GM10266 (cell line): Measurements from ENCODE around the gene AKAP13.
A peak's percentile ranks its signal among the peaks of the same experiment; 100 is the strongest.

Experiments
- DNase-seq: peaks from one replicate; pipeline ENCODE4 v3.0.0; 2012; ENCODE audit errors: extremely low spot score
- TF ChIP-seq, protein P1 (sequence below): IDR thresholded peaks from 2 replicates; pipeline ENCODE4 v1.5.1; 2012; ENCODE audit warnings: mild to moderate bottlenecking, low read depth; ENCODE audit not compliant: control insufficient read depth, insufficient read depth; ENCODE audit errors: missing control alignments

AKAP13 gene

DNA sequence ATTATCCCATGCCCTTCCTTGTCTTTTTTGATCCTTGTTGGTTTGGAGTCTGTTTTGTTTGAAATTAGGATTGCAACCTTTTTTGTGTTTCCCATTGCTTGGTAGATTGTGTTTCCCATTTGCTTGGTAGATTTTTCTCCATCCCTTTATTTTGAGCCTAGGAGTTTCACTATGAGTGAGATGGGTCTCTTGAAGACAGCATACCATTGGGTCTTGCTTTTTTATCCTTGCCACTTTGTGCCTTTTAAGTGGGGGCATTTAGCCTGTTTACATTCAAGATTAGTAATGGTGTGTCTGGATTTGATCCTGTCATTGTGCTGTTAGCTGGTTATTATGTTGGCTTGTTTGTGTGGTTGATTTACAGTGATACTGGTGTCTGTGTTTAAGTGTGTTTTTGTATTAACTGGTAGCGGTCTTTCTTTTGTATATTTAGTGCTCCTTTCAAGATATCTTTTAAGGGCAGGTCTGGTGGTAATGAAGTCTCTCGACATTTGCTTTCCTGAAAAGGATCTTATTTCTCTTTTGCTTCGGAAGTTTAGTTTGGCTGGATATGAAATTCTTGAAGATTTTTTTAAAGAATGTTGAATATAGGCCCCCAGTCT, 70.8 kb downstream of the AKAP13 start:
- TF ChIP-seq, protein P1, sequence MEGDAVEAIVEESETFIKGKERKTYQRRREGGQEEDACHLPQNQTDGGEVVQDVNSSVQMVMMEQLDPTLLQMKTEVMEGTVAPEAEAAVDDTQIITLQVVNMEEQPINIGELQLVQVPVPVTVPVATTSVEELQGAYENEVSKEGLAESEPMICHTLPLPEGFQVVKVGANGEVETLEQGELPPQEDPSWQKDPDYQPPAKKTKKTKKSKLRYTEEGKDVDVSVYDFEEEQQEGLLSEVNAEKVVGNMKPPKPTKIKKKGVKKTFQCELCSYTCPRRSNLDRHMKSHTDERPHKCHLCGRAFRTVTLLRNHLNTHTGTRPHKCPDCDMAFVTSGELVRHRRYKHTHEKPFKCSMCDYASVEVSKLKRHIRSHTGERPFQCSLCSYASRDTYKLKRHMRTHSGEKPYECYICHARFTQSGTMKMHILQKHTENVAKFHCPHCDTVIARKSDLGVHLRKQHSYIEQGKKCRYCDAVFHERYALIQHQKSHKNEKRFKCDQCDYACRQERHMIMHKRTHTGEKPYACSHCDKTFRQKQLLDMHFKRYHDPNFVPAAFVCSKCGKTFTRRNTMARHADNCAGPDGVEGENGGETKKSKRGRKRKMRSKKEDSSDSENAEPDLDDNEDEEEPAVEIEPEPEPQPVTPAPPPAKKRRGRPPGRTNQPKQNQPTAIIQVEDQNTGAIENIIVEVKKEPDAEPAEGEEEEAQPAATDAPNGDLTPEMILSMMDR: no peak
- no peak for DNase-seq

DNA sequence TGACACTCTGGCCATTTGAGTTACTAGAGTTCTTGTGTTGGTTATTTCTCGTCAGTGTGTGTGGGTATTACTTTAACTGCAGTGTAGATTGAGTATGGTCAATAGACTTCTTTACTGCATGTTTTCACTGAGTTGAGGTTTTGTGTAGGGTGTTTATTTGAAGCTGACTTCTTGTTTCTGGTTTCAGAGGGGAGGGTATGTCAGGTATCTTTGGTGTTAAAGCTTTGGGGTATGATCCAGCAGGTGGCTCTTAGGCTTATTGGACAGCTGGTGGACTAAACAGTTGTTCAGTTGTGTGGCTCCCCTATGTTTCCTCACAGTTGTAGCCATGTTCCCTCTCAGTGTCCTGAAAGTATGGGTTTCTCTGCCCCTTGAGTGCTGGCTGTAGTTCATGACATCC, 72.0 kb downstream of the AKAP13 start:
- DNase-seq: no peak

DNA sequence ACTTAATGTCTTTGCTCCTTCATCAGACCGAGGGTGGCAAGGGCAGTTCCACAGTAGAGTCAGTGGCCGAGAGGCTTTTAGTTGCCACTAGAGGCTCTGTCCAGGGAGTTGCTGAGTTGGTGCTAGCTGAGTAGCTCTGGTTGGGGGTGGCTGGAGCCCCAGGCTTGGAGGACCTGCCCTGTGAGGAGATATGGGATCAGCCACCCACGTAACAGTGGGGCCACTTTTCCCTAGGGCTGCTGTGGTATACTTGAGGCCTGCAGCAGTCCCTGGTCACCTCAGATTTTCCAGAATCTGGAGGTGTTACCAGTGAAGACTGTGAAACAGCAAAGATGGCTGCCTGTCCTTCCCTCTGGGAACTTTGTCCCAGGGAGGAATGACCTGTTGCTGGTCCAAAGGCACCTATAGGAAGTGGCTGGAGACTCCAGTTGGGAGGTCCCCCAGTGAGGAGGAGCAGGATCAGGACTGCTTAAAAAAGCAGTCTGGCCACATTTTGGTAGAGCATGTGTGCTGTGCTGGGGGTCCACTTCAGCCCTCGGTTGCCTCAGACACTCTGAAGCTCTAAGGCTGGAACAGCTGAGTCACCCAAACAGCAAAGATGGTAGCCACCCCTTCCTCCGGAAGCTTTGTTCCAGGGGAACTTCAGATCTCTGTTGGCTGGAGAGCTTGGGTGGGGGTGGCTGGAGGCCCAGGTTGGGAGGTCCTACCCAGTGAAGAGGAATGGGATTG, 72.9 kb downstream of the AKAP13 start:
- TF ChIP-seq, protein P1: no peak
- no peak for DNase-seq

More for the DNA sequence above, 72.0 kb downstream of the AKAP13 start:
- TF ChIP-seq, protein P1: no peak

DNA sequence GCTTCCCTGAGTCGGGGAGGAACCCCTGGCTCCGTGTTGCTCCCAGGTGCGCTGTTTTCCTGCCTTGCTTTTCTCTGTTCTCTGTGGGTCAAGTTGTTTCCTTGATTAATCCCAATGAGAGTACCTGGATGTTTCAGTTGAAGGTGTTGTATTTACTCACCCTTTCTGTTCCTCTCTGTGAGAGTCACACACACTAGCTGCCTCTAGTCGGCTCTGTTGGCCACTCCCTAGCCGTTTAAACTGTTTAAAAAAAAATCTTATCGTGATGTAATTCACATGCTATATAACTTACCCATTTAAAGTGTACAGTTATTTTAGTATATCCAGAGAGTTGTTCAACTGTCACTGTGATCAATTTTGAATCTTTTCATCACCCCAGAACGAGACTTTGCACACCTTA, 74.0 kb downstream of the AKAP13 start:
- no peak for DNase-seq
- TF ChIP-seq, protein P1: peak; percentile 20

DNA sequence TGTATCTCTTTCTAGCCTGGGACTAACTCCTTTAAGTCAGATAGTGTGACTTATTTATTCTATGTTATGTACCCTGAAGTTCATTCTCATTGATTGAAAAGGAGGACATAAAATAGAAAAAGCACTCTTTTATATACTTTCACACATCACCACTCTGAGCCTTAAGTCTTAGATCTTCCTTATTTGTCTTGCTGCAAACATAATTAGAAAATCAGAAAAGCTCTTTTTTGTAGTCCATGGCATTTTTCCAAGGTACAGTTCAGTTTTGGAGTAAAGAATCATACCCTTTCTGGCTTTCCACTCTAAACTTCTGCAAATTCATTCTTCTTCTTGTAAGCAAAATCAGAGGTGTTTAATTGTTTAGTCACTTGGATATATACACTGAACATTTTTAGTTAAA, 75.5 kb downstream of the AKAP13 start:
- DNase-seq: no peak
- TF ChIP-seq, protein P1: no peak

DNA sequence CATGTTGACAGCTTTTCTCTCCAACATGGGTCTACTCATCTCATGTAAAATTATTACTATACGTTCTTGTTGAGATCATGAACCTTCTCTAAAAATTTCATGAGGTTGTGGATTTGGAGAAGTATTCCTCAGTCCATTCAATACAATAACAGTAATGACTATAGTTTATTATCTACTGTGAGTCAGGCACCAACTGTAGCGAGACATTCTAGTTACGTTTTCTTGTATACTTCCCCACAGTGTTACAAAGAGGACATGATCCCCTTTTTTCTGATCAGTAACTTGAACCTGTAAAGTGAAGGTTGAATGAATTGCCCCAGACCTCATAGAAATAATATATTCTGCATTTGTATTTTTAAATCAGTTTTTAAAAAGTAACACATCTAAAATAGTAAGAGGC, 76.4 kb downstream of the AKAP13 start:
- no peak for DNase-seq
- TF ChIP-seq, protein P1: no peak

DNA sequence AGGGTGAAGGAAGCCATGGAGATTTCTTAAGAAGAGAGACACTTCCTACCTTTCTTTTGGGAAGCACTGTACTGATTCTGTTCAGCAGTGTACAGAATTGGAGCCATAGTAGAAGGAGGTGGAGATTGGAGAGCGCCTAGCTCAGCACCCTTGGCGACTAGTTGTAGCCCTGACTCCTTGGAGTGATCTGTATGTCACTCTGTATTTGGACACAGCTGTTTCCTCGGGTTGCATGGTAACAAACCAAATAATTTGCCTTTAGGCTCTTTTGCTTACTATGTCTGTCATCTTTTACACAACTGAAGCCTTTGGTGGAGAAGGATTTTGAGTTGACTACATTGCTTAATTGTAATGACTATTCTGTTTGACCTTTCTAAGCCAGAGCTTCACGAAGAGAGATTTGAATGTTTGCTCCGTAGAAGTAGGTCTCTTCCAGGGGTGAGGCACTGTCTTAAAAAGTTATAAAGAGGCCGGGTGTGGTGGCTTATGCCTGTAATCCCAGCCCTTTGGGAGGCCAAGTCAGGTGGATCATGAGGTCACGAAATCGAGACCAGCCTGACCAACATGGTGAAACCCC, 77.1 kb downstream of the AKAP13 start:
- peak; percentile 35 for DNase-seq
- TF ChIP-seq, protein P1: no peak
